HG02938 (cell line): ENCODE data around the gene COL19A1.
"Not testable (repeated sequence)": the region's sequence is repeated elsewhere in the genome, so short reads cannot be mapped to it uniquely, and the experiment has no call there.

Experiments used
- ATAC-seq: cut with Tn5 transposase; IDR thresholded peaks from one replicate; pipeline ENCODE4 v1.9.1; 2021; ENCODE audit warnings: mild to moderate bottlenecking, moderate library complexity; ENCODE audit not compliant: unreplicated experiment

COL19A1 gene

GRCh38 chr6:69866351-69866769 lies at the start of gene COL19A1:
Gene COL19A1 (plus strand): TSS chr6:69866556. CDS start chr6:69879568, 13,012 bp downstream.
- ATAC-seq = peak; percentile 53

GRCh38 chr6:69816569-69816968 lies 49.8 kb upstream of the COL19A1 start:
- ATAC-seq = no peak

- ATAC-seq = no peak
Observed at GRCh38 chr6:69817358-69817757, 49.0 kb upstream of the COL19A1 start.

DNA sequence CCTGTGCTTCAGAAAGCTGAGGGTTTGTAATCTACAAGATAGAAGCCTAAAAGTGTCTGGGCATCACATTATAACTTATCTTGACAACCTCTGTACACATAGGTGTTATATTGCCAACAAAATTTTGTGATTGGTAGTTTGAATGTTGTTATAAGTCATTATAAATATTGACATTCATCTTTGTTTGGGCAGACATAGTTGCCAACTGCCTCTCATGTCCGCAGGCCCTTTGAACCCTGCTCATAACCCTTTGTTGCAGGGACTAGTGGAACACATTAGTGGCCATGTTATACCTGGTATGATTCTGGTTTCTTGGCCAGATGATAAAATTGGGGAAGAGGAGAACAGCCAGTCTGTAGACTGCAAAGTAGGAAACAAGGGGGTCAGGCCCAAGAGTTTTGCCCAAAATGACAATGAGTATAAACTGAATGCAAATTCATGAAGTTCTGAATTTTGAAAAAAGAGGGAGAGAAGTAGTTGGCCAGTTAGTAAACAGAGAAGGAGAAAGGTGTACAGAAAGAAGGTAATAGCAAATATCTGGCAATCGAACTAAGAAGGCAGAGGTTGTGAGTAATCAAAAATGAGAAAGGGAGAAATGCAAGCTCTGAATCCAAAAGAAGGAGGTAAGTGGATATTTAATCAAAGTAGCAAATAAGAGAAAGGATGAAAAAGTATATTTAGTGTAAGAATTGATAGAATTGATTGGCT lies 48.0 kb upstream of the COL19A1 start:
- no peak for ATAC-seq

- ATAC-seq = no peak
Observed at GRCh38 chr6:69819138-69819537, 47.2 kb upstream of the COL19A1 start.

DNA sequence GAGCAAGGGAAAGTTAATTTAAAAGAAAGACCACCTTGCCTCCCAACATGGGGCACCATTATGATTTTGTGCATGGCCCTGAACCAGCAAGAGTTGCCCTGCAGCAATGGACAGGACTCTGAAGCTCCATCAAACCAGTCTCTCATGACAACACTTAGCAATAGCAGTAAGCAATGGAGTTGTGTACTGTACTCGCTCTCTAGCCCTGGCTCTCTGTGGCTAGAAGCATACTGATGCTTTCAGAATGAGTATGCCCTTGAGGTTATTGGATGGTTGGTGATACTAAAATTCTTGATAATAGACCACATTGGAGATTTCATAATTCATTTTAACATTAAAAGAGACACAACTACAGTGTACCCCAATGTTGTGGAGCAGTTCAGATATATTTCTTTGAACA lies 46.3 kb upstream of the COL19A1 start:
- ATAC-seq = no peak

GRCh38 chr6:69820438-69820837 lies 45.9 kb upstream of the COL19A1 start:
- no peak for ATAC-seq

GRCh38 chr6:69824355-69824754 lies 42.0 kb upstream of the COL19A1 start:
- ATAC-seq = not testable (repeated sequence)

DNA sequence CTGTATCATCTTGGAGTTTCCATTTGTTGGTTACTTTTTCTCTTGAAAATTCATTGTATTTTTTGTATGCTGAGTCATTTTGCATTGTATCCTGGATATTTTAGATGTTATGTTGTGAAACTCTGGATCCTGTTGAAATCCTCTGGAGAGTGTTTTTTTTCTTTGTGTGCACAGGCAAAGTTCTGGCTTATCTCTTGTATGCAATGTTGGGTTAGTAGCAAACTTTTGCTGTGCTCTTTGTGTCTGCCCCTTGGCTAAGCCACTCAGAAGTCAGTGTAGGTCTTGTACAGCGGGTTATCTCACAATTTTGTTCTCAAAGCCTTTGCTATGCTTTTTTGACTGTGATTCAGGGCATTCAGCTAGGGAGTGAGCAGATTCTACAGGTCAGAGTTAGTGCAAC lies 40.5 kb upstream of the COL19A1 start:
- no peak for ATAC-seq

DNA sequence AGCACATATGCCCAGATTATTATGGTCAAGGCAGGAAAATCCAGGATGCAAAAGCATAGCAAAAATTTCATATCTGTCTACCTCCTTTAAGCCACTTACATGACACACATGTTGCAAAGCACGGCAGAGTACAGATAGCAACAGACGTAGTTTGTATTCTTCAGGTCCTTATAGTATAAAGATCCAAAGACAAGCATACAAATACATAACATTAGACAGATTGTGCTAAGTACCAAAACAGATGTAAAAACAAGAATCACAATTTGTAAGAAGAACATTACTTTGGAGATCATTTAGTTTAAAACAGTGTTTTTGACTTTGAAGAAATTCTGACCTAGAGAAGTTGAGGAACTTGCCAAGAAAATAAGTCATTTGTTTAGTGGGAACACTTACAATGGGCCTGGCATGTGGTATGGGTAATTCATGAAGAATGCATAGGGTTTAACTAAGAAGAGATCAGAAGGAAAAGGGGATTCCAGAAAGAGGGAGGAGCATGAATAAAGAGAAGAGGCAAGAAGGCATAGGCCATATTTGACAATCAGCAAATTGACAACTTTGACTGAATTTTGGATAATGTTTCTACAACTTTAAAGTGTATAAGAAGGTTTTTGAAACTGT lies 39.0 kb upstream of the COL19A1 start:
- ATAC-seq = no peak

DNA sequence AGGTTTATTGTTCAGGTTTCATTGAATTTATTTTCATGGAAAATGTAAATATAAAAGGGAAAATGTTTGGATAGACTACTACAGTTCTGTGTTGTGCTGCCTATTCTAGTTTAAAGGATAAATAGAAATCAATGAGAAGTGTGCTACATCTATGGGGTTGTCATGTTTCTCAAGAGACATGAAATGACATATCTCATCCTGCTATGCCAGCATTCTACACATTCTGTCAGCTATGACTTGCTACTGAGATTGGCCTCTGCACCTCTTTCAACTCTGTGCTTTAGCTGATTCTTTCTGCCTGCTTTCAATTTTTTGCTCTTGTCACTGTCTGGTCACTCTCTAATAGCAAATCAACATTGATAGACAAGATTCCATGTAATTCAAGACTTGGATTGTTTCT lies 33.8 kb upstream of the COL19A1 start:
- ATAC-seq = no peak

GRCh38 chr6:69835414-69836179 lies 30.8 kb upstream of the COL19A1 start:
- ATAC-seq = peak; percentile 79

- ATAC-seq = no peak
Observed at GRCh38 chr6:69841862-69842261, 24.5 kb upstream of the COL19A1 start.

DNA sequence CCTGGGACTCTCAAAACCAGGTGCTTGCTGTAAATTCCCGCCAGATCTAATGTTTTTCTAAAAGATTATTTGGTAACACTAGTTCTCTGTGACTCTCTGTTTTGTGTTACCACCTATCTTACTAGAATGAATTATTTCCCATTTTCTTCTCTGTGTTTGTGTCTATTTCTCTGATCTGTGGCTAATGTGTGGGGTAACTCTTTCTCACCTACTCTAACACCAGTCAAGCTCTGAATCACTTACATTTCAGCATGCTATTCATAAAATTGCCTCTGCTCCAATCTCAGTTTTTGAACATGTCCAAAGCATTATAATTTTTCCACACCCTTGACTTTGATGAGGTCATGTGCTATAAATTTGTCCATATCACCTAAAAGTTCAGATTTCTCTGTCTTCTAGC lies 23.2 kb upstream of the COL19A1 start:
- no peak for ATAC-seq

DNA sequence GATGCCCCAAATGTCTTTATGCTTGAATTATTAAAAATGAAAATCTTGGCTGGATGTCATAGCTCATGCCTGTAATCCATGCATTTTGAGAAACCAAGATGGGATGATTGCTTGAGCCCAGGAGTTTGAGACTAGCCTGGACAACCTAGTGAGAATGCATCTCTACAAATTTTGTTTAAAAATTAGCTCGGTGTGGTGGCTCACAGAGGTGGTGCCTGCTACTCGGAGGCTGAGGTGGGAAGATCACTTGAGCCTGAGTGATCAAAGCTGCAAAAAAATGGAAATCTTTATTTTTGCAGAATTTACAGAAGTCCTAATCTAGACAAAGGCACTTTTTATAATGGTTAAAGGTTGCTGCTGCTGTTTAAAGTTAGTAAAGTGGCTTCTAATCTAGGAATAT lies 20.0 kb upstream of the COL19A1 start:
- ATAC-seq = no peak

- ATAC-seq = no peak
Observed at GRCh38 chr6:69846770-69847491, 19.4 kb upstream of the COL19A1 start.

DNA sequence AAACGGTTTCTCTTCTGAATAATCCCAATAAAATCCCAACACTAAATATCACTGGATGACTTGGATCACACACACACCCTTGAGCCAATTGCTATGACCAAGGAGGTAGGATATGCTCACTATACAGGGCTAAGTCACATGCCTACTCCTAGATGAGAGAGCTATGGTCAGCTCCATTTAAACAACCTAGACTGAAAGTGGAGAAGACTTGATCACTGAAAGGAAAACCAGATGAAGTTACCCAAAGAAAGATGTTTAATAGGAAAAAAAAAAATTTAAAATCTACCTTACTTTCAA lies 18.9 kb upstream of the COL19A1 start:
- ATAC-seq = no peak

- no peak for ATAC-seq
Observed at GRCh38 chr6:69848552-69848951, 17.8 kb upstream of the COL19A1 start.

GRCh38 chr6:69852706-69853105 lies 13.7 kb upstream of the COL19A1 start:
- no peak for ATAC-seq

DNA sequence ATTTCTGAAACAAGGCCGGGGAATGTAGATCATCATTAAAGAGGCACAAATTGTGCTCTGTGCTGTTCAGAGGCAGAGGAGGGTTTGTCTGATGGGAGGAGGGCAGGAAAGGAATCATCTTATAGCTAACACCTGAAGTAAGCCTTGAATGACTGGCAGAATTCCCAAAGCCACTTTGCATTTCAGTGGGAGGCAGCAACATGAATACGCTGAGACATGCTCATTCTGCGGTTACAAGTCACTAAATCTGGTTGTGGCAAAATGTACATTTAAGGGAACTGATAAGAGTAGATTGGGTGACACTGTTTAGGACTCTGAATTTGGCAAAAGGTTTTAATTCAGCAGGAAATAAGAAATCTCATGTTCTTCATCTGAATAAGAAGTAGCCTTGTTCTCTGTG lies 4.4 kb upstream of the COL19A1 start:
- no peak for ATAC-seq

- no peak for ATAC-seq
Observed at GRCh38 chr6:69863766-69864165, 2.6 kb upstream of the COL19A1 start.

- no peak for ATAC-seq
Observed at GRCh38 chr6:69865126-69865525, 1.2 kb upstream of the COL19A1 start.
